ENCODE measurements around the gene ASRGL1. TPM values are rescaled to one million over a fixed set of nuclear protein-coding genes. Genes with fewer than 3 reads are reported as not detected.
"Not testable (repeated sequence)": the region's sequence is repeated elsewhere in the genome, so short reads cannot be mapped to it uniquely, and the experiment has no call there.

Gene ASRGL1
- total RNA-seq, 4 donors from 2014 or later: 5.8 to 35.9 (median 16.5) TPM

DNA sequence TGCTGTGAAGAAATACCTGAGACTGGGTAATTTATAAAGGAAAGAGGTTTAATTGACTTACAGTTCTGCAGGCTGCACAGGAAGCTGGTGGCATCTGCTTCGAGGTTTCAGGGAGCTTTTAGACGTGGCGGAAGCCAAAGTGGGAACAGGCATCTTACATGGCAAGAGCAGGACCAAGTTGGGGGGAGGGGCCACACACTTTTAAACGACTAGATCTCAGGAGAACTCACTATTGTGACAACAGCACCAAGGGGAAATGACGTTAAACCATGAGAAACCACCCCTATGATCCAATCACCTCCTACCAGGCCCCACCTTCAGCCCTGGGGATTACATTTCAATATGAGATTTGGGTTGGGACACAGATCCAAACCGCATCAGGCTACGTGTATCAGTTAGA lies 27.3 kb upstream of the ASRGL1 start:
- WGBS, 2 donors: 61 to 68% methylated on average over 7 of the region's 7 CpGs
- H3K27ac ChIP-seq: no peak overlapping the region
- DNase-seq: no peak
- no peak for TF ChIP-seq POLR2A (IDR thresholded peaks at IDR 0.05)
- TF ChIP-seq, protein P1, sequence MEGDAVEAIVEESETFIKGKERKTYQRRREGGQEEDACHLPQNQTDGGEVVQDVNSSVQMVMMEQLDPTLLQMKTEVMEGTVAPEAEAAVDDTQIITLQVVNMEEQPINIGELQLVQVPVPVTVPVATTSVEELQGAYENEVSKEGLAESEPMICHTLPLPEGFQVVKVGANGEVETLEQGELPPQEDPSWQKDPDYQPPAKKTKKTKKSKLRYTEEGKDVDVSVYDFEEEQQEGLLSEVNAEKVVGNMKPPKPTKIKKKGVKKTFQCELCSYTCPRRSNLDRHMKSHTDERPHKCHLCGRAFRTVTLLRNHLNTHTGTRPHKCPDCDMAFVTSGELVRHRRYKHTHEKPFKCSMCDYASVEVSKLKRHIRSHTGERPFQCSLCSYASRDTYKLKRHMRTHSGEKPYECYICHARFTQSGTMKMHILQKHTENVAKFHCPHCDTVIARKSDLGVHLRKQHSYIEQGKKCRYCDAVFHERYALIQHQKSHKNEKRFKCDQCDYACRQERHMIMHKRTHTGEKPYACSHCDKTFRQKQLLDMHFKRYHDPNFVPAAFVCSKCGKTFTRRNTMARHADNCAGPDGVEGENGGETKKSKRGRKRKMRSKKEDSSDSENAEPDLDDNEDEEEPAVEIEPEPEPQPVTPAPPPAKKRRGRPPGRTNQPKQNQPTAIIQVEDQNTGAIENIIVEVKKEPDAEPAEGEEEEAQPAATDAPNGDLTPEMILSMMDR (IDR thresholded peaks at IDR 0.05): no peak
- no peaks in the 10 kb centered on the region for H3K27me3 ChIP-seq
- no peaks in the 10 kb centered on the region for H3K9me3 ChIP-seq
- H3K4me1 ChIP-seq: no peaks in the 10 kb centered on the region
- H3K36me3 ChIP-seq: no peaks in the 10 kb centered on the region
- intact Hi-C loops (cut with DNase I): loop anchor here (5.0 kb wide), 1 partner anchor 138 kb away; no protein-coding TSS in a partner anchor
- H3K4me3 ChIP-seq (replicated peaks in 1 of 3): no peak overlapping the region

DNA sequence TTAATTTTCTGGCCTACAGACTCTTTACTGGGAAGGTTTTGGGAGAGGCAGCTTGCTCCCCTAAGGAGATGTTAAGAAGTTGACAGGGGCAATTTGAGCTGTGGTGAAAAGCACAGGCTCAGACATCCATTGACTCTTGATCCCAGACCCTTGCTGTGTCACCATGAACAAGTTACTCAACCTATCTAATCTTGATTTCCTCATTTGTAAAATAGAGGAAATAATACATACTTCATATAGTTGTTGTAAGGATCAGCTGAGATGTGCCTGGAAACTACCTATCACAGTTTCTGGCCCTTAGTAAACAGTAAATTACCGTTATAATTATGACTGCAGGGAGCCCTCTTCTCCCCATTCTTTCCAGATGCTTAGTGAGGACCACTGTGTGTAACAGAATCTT lies 21.8 kb upstream of the ASRGL1 start:
- no peaks in the 10 kb centered on the region for H3K36me3 ChIP-seq
- TF ChIP-seq POLR2A (IDR thresholded peaks at IDR 0.05): no peak
- TF ChIP-seq, protein P1 (IDR thresholded peaks at IDR 0.05): no peak
- 86 to 92% methylated on average over 1 of the region's 1 CpG for WGBS, 2 donors
- no peaks in the 10 kb centered on the region for H3K9me3 ChIP-seq
- H3K27me3 ChIP-seq: no peaks in the 10 kb centered on the region
- H3K4me1 ChIP-seq: no peaks in the 10 kb centered on the region
- no peak overlapping the region for H3K27ac ChIP-seq
- intact Hi-C loops (cut with DNase I): no loop called here
- no peak for DNase-seq
- no peak overlapping the region for H3K4me3 ChIP-seq (replicated peaks in 1 of 3)

DNA sequence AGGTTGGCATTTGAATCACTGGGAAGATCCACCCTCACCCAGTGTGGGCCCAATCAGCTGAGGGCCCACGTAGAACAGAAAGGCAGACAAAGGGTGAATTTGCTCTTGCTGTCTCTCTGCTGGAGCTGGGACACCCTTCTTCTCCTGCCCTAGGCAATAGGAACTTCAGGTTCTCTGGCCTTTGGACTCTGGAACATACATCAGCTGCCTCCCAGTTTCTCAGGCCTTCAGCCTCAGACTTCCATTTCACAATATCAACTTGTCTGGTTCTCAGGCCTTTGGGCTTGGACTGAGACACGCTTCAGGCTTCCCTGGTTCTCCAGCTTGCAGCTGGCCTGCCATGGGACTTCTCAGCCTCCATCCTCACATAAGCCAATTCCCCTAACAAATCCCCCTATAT lies 14.7 kb upstream of the ASRGL1 start:
- 88 to 97% methylated on average over 2 of the region's 2 CpGs for WGBS, 2 donors
- no peaks in the 10 kb centered on the region for H3K27me3 ChIP-seq
- intact Hi-C loops (cut with DNase I): no loop called here
- DNase-seq: no peak
- H3K4me1 ChIP-seq: no peaks in the 10 kb centered on the region
- H3K27ac ChIP-seq: no peak overlapping the region
- H3K9me3 ChIP-seq: no peaks in the 10 kb centered on the region
- TF ChIP-seq, protein P1 (IDR thresholded peaks at IDR 0.05): no peak
- TF ChIP-seq POLR2A (IDR thresholded peaks at IDR 0.05): no peak
- no peak overlapping the region for H3K4me3 ChIP-seq (replicated peaks in 1 of 3)
- no peaks in the 10 kb centered on the region for H3K36me3 ChIP-seq

DNA sequence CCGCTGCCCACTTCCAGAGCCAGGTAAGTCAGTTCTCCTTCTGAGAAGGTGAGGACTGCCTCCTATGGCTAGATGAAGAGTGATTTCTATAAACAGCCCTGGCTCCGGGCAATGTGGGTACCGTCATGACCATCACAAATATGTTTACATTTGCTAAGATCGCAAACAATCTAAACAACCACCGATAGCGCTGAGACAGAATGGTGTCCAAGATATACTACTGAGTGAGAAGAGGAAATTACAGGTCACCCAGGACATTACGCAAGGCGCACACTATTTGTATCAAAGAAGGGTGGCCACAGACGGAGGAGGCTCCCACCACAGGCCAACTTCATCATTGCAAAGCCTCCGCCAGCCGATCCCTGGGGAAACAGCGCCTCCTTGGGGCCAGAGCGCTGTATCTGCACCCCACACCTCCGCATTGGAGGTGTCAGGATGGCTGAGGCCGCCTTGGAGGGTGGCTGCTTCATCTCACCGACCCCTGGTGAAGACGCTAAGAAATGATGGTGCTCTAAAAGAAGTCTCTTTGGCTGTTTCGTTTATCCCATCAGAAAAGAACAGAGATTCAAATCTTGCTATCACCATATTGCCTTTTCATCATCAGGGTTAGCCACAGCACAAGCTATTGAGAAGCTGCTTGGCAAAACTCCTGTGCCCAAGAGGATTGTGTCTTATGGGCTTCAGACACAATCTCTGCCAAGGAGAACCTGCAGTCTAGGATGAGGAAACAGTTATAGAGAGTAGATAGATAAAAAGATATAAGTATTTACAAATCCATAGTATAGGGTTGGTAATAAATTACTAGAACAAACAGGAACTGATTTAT lies 12.3 kb upstream of the ASRGL1 start:
- Histone ChIP-seq H3K27ac (no peak overlapping the region), H3K4me1 (no peaks in the 10 kb centered on the region), H3K9me3 (no peaks in the 10 kb centered on the region), H3K36me3 (no peaks in the 10 kb centered on the region), H3K27me3 (no peaks in the 10 kb centered on the region), H3K4me3 (replicated peaks in 1 of 3) (no peak overlapping the region)
- peak; percentile 39 to 51 for DNase-seq
- WGBS, 2 donors: 23 to 27% methylated on average over 16 to 18 of the region's 18 CpGs
- no peak for TF ChIP-seq POLR2A (IDR thresholded peaks at IDR 0.05)
- TF ChIP-seq, protein P1 (IDR thresholded peaks at IDR 0.05): peak in 4 of 6 experiments; percentile 24 to 57 (median 50)
- intact Hi-C loops (cut with DNase I): no loop called here

DNA sequence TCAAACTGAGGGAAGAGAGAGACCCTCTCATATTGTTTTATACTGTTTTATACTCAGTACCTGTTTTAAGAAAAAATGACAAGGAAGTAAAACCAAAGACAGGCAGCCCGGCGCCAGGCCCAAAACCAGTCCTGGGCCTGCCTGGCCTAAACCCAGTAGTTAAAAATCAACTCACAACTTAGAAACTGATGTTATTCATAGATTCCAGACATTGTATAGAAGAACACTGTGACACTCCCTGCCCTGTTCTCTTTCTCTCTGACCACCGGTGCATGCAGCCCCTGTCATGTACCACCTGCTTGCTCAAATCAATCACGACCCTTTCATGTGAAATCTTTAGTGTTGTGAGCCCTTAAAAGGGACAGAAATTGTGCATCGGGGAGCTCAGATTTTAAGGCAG lies 11.5 kb upstream of the ASRGL1 start:
- DNase-seq; H3K36me3 ChIP-seq; H3K9me3 ChIP-seq; H3K4me1 ChIP-seq; H3K27me3 ChIP-seq; H3K27ac ChIP-seq; intact Hi-C loops (cut with DNase I); H3K4me3 ChIP-seq (replicated peaks in 1 of 3): not testable (repeated sequence)
- 63 to 70% methylated on average over 5 of the region's 5 CpGs for WGBS, 2 donors

DNA sequence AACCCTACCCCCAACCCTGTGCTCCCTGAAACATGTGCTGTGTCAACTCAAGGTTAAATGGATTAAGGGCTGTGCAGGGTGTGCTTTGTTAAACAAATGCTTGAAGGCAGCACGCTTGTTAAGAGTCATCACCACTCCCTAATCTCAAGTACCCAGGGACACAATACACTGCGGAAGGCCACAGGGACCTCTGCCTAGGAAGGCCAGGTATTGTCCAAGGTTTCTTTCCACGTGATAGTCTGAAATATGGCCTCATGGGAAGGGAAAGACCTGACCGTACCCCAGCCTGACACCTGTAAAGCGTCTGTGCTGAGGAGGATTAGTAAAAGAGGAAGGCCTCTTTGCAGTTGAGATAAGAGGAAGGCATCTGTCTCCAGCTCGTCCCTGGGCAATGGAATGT lies 10.5 kb upstream of the ASRGL1 start:
- intact Hi-C loops (cut with DNase I); H3K4me1 ChIP-seq; H3K9me3 ChIP-seq; H3K27ac ChIP-seq; DNase-seq; H3K4me3 ChIP-seq (replicated peaks in 1 of 3); H3K36me3 ChIP-seq; H3K27me3 ChIP-seq: not testable (repeated sequence)
- WGBS, 2 donors: 32 to 39% methylated on average over 6 of the region's 6 CpGs

DNA sequence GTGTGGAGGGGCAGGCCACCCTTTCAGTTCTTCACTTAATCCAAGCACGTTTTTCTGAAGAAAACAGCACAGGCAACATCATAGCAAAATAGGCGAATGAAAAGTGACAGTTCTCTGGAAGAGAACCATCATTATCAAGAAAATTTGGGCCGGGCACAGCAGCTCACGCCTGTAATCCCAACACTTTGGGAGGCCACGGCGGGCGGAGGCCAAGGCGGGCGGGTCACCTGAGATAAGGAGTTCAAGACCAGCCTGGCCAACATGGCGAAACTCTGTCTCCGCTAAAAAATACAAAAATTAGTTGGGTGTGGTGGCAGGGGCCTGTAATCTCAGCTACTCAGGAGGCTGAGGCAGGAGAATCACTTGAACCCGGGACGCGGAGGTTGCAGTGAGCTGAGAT lies 9.7 kb upstream of the ASRGL1 start:
- H3K9me3 ChIP-seq; intact Hi-C loops (cut with DNase I); H3K36me3 ChIP-seq; H3K27me3 ChIP-seq; H3K4me3 ChIP-seq (replicated peaks in 1 of 3); H3K27ac ChIP-seq; H3K4me1 ChIP-seq; DNase-seq: not testable (repeated sequence)
- 94 to 97% methylated on average over 14 of the region's 14 CpGs for WGBS, 2 donors

DNA sequence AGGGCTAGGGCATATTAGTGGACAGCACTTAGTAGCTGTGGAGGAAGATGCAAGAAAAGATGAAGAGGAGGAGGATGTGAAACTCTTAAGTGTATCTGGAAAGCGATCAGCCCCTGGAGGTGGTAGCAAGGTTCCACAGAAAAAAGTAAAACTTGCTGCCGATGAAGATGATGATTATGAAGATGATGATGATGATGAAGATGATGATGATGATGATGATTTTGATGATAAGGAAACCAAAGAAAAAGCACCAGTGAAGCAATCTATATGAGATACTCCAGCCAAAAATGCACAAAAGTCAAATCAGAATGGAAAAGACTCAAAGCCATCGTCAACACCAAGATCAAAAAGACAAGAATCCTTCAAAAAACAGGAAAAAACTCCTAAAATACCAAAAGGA lies 6.0 kb upstream of the ASRGL1 start:
- H3K27ac ChIP-seq; H3K4me3 ChIP-seq (replicated peaks in 1 of 3); DNase-seq; H3K36me3 ChIP-seq; H3K4me1 ChIP-seq; intact Hi-C loops (cut with DNase I); H3K27me3 ChIP-seq; H3K9me3 ChIP-seq: not testable (repeated sequence)
- whole genome bisulfite sequencing, 2 donors: 89 to 91% methylated on average over 3 of the region's 3 CpGs
